DND-41 (cell line): ENCODE data around the gene CCND1.

Experiments
- CTCF ChIP-seq: IDR thresholded peaks from 2 replicates; pipeline ENCODE4 v1.5.1; 2012; ENCODE audit warnings: borderline replicate concordance, low read length, moderate library complexity, mild to moderate bottlenecking; ENCODE audit not compliant: poor library complexity, severe bottlenecking; ENCODE audit errors: extremely low read depth
- EZH2 ChIP-seq: IDR thresholded peaks from 3 replicates; pipeline ENCODE4 v1.6.1; 2012; ENCODE audit warnings: borderline replicate concordance, low read depth, mild to moderate bottlenecking, moderate library complexity, low read length, inconsistent platforms; ENCODE audit not compliant: severe bottlenecking

DNA sequence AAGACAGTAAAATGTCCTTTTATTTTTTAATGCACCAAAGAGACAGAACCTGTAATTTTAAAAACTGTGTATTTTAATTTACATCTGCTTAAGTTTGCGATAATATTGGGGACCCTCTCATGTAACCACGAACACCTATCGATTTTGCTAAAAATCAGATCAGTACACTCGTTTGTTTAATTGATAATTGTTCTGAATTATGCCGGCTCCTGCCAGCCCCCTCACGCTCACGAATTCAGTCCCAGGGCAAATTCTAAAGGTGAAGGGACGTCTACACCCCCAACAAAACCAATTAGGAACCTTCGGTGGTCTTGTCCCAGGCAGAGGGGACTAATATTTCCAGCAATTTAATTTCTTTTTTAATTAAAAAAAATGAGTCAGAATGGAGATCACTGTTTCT lies 1.1 kb upstream of the CCND1 start:
- TF ChIP-seq CTCF (no peak), EZH2 (no peak)
